Endothelial cell of umbilical vein (primary cell): ENCODE measurements around the gene GPBP1L1. TPM values are rescaled to one million over a fixed set of nuclear protein-coding genes. Genes with fewer than 3 reads are reported as not detected.

Experiments used
- BruUV-seq: library from RNA; stranded (reverse); fragments of 400-500 nt; replicated peaks from 2 replicates; lab custom pipeline; 2021; lab: Mats Ljungman, UMichigan
- CTCF ChIA-PET: fragments of 300-600, 350-600 bp; sonication (Branson Sonifier 250); formaldehyde crosslinking; loops from one replicate; lab custom pipeline; 2021; ENCODE audit warnings: antibody characterized with exemption, inconsistent platforms; lab: Charles Lee
- POLR2A ChIA-PET: fragments of 300-600, 350-600 bp; sonication (Branson Sonifier 250); formaldehyde crosslinking; loops from one replicate; lab custom pipeline; 2021; ENCODE audit warnings: antibody characterized with exemption, inconsistent platforms; lab: Charles Lee
- DNase-seq: peaks from one replicate; pipeline ENCODE4 v3.0.0-alpha.2; 2011; ENCODE audit warnings: low read depth, low spot score
- FAIRE-seq: peaks from 2 replicates; lab custom pipeline; 2011; peaks lifted over from hg19 to GRCh38; lab: Jason Lieb, UNC
- H2AFZ ChIP-seq: 2 replicates; pipeline ENCODE4 v1.6.0; 2012; ENCODE audit warnings: low read depth, low read length, control low read depth, inconsistent platforms
- H3K27ac ChIP-seq: 2 replicates; pipeline ENCODE4 v1.5.1; 2011; ENCODE audit warnings: low read depth, mild to moderate bottlenecking, control low read depth, low read length, moderate library complexity; ENCODE audit not compliant: insufficient read depth
- H3K27me3 ChIP-seq, 2 experiments: 2 replicates each; pipeline versions ENCODE4 v1.6.0 to v1.6.1; 2011; ENCODE audit warnings: low read length in 2 of 2, mixed read lengths in 1 of 2; ENCODE audit not compliant: control insufficient read depth in 2 of 2, insufficient read depth in 2 of 2
- H3K36me3 ChIP-seq, 2 experiments: 2 replicates in 1 of 2; 3 replicates in 1 of 2; pipeline ENCODE4 v1.5.1; 2011; ENCODE audit warnings: low read length in 2 of 2, mild to moderate bottlenecking in 1 of 2, moderate library complexity in 1 of 2; ENCODE audit not compliant: control insufficient read depth in 2 of 2, insufficient read depth in 2 of 2; ENCODE audit errors: extremely low read depth in 1 of 2
- H3K4me1 ChIP-seq: 3 replicates; pipeline ENCODE4 v1.5.1; 2011; ENCODE audit warnings: mild to moderate bottlenecking, low read length; ENCODE audit not compliant: control insufficient read depth, insufficient read depth; ENCODE audit errors: extremely low read depth
- H3K4me2 ChIP-seq: 2 replicates; pipeline ENCODE4 v1.6.1; 2011; ENCODE audit warnings: low read length, control low read depth, mixed read lengths; ENCODE audit not compliant: insufficient read depth
- H3K4me3 ChIP-seq, 3 experiments: fragments of 200-600 bp in 1 of 3; sonication (generic), shearing (Covaris generic) in 1 of 3; replicated peaks in 1 of 3; 2 replicates each; pipeline ENCODE4 v1.5.1; 2011 to 2016; ENCODE audit warnings: control low read depth in 3 of 3, low read length in 3 of 3, mild to moderate bottlenecking in 2 of 3, inconsistent platforms in 1 of 3, low read depth in 1 of 3, moderate library complexity in 1 of 3; ENCODE audit not compliant: insufficient read depth in 1 of 3
- H3K79me2 ChIP-seq: 2 replicates; pipeline ENCODE4 v1.6.0; 2012; ENCODE audit warnings: low read length, inconsistent platforms; ENCODE audit not compliant: control insufficient read depth, insufficient read depth
- H3K9ac ChIP-seq: replicated peaks from 2 replicates; pipeline ENCODE3; 2011; ENCODE audit warnings: low read length, control low read depth; ENCODE audit not compliant: insufficient read depth; ENCODE audit errors: extremely low read depth
- H3K9me1 ChIP-seq: replicated peaks from 3 replicates; pipeline ENCODE4 v1.6.0; 2011; ENCODE audit warnings: mild to moderate bottlenecking, low read length; ENCODE audit not compliant: control insufficient read depth, insufficient read depth; ENCODE audit errors: extremely low read depth
- H3K9me3 ChIP-seq: replicated peaks from 2 replicates; pipeline ENCODE4 v1.5.1; 2012; ENCODE audit warnings: low read length, inconsistent platforms; ENCODE audit not compliant: control insufficient read depth, insufficient read depth
- H4K20me1 ChIP-seq: replicated peaks from 2 replicates; pipeline ENCODE3; 2011; ENCODE audit warnings: mild to moderate bottlenecking, low read length; ENCODE audit not compliant: control insufficient read depth, insufficient read depth; ENCODE audit errors: extremely low read depth
- EZH2 ChIP-seq: IDR thresholded peaks from 2 replicates; pipeline ENCODE4 v1.6.1; 2012; ENCODE audit warnings: borderline replicate concordance, low read depth, mild to moderate bottlenecking, moderate library complexity, low read length, inconsistent platforms; ENCODE audit not compliant: severe bottlenecking
- GATA2 ChIP-seq: IDR thresholded peaks from 2 replicates; pipeline ENCODE4 v1.7.0; 2011; ENCODE audit warnings: low read depth, mild to moderate bottlenecking, moderate library complexity, mixed read lengths, low read length; ENCODE audit not compliant: insufficient read length, insufficient read depth
- MAX ChIP-seq: IDR thresholded peaks from 2 replicates; pipeline ENCODE4 v1.6.1; 2011; ENCODE audit not compliant: insufficient read depth, insufficient read length
- POLR2A ChIP-seq: IDR thresholded peaks from 2 replicates; pipeline ENCODE4 v1.6.1; 2012; ENCODE audit warnings: low read depth, mild to moderate bottlenecking, control low read depth, low read length
- dilution Hi-C: fragments of 300-500 bp; cut with MboI; formaldehyde crosslinking; loops from one replicate; pipeline ENCODE4 v1.15.0; 2019; ENCODE audit warnings: low sequenced_read_pairs; ENCODE audit not compliant: extremely low pct_ligation_motif_present
- intact Hi-C: fragments of 100-400 bp; cut with micrococcal nuclease; formaldehyde crosslinking; loops from one replicate; pipeline ENCODE4 v1.10.0; 2022
- polyA plus RNA-seq, 4 experiments: library from polyadenylated mRNA; depleted of rRNA in 3 of 4; stranded (reverse) in 3 of 4; unstranded in 1 of 4; fragments of >200 nt; gene quantifications; 2 replicates each; pipeline versions ENCODE4 v1.2.1 to v1.2.3, GENCODE V29; 2011 to 2012; ENCODE audit warnings: missing spikeins in 1 of 4
- total RNA-seq: library from RNA; stranded (reverse); gene quantifications from 2 replicates; pipeline ENCODE4 v1.2.3, GENCODE V29; 2021

The GPBP1L1 gene
- total and polyA plus RNA-seq, 2 donors (not counting 3 experiments of a cell fraction or from before 2014, with no cell fraction given) = 35.0 to 89.7 TPM

GRCh38 chr1:45666836-45667235 is 19.5 kb downstream of the GPBP1L1 start:
- POLR2A ChIA-PET = no interaction called here
- dilution Hi-C loops = no loop called here
- Histone ChIP-seq H3K27ac (no peak overlapping the region), H3K9me1 (no peaks in the 10 kb centered on the region), H4K20me1 (peaks cover 12% of the 10 kb centered on the region), H3K4me3 (no peak overlapping the region), H3K9ac (no peak overlapping the region), H2AFZ (no peak overlapping the region), H3K9me3 (no peaks in the 10 kb centered on the region), H3K79me2 (peaks cover 97% of the 10 kb centered on the region), H3K27me3 (no peaks in the 10 kb centered on the region), H3K4me2 (no peak overlapping the region), H3K36me3 (no peaks in the 10 kb centered on the region), H3K4me1 (peaks cover 9% of the 10 kb centered on the region)
- CTCF ChIA-PET = no interaction called here
- BruUV-seq = no TSS peak
- no peak for TF ChIP-seq POLR2A
- TF ChIP-seq EZH2 = no peak
- TF ChIP-seq MAX = no peak
- intact Hi-C loops = no loop called here
- no peak for DNase-seq
- no peak for FAIRE-seq

GRCh38 chr1:45660336-45660735 is 26.0 kb downstream of the GPBP1L1 start:
- Histone ChIP-seq H3K4me1 (no peaks in the 10 kb centered on the region), H4K20me1 (peaks cover 9% of the 10 kb centered on the region), H3K36me3 (peaks cover 9 to 16% of the 10 kb centered on the region in 2 experiments), H3K79me2 (peaks cover 50% of the 10 kb centered on the region), H3K4me2 (no peak overlapping the region), H3K4me3 (no peak overlapping the region), H3K9ac (no peak overlapping the region), H3K9me1 (no peaks in the 10 kb centered on the region), H3K27me3 (no peaks in the 10 kb centered on the region), H3K9me3 (no peaks in the 10 kb centered on the region), H3K27ac (no peak overlapping the region), H2AFZ (no peak overlapping the region)
- ChIA-PET CTCF (interaction anchor here (1.2 to 1.6 kb wide), 2 partner anchors 10 to 20 kb away, joined by 3 to 4 read pairs; no protein-coding TSS in a partner anchor), POLR2A (no interaction called here)
- no TSS peak for BruUV-seq
- DNase-seq (no peak), FAIRE-seq (no peak)
- TF ChIP-seq POLR2A (no peak), MAX (no peak), GATA2 (no peak)
- intact Hi-C loops = no loop called here
- dilution Hi-C loops = no loop called here
